K562 (cell line): ENCODE measurements around the gene GHDC. TPM values are rescaled to one million over a fixed set of nuclear protein-coding genes. Genes with fewer than 3 reads are reported as not detected.
A peak's percentile ranks its signal among the peaks of the same experiment; 100 is the strongest.

Source experiments
- CCAR2 ChIP-seq: fragments of 200-400 bp; formaldehyde crosslinking; IDR thresholded peaks from 2 replicates; pipeline ENCODE4 v1.6.1; 2017; ENCODE audit warnings: mild to moderate bottlenecking, low read depth, low read length
- DNMT1 ChIP-seq: fragments of 450-650 bp; IDR thresholded peaks from 2 replicates; pipeline ENCODE4 v1.6.1; 2016; ENCODE audit warnings: antibody characterized with exemption, mild to moderate bottlenecking
- ETS2 ChIP-seq: IDR thresholded peaks from 2 replicates; pipeline ENCODE4 v1.6.1; 2016; ENCODE audit warnings: borderline replicate concordance, missing genetic modification characterization, mild to moderate bottlenecking, moderate library complexity, missing compliant biosample characterization; ENCODE audit not compliant: poor library complexity, severe bottlenecking
- HDAC2 ChIP-seq: fragments of 450-650 bp; IDR thresholded peaks from 2 replicates; pipeline ENCODE4 v1.6.1; 2016; ENCODE audit warnings: mild to moderate bottlenecking
- HIVEP1 ChIP-seq: fragments of 250-450 bp; sonication (Bioruptor Pico); IDR thresholded peaks from 2 replicates; pipeline ENCODE4 v1.4.0; 2020; ENCODE audit warnings: mild to moderate bottlenecking
- KDM4B ChIP-seq, 2 experiments: fragments of 450-650 bp in 1 of 2; sonication (generic) in 1 of 2; IDR thresholded peaks; 2 replicates each; pipeline ENCODE4 v1.6.1; 2016 to 2017; ENCODE audit warnings: borderline replicate concordance in 2 of 2, antibody characterized with exemption in 1 of 2, low read depth in 1 of 2, mild to moderate bottlenecking in 1 of 2
- MAFF ChIP-seq: IDR thresholded peaks from 2 replicates; pipeline ENCODE4 v1.6.1; 2012; ENCODE audit warnings: low read length, improper control_type of control experiment
- MCM5 ChIP-seq: fragments of 450-650 bp; IDR thresholded peaks from 2 replicates; pipeline ENCODE4 v1.6.1; 2016; ENCODE audit warnings: low read depth
- NFE2 ChIP-seq: IDR thresholded peaks from 2 replicates; pipeline ENCODE4 v1.6.1; 2014; ENCODE audit warnings: antibody characterized with exemption, low read depth
- NFXL1 ChIP-seq: fragments of 450-650 bp; formaldehyde crosslinking; IDR thresholded peaks from 2 replicates; pipeline ENCODE4 v1.4.0; 2021; ENCODE audit warnings: mild to moderate bottlenecking
- PHB2 ChIP-seq: fragments of 450-650 bp; IDR thresholded peaks from 2 replicates; pipeline ENCODE4 v1.6.1; 2017; ENCODE audit warnings: low read depth
- POU5F1 ChIP-seq: fragments of 150-350 bp; IDR thresholded peaks from 2 replicates; pipeline ENCODE4 v1.6.1; 2014; ENCODE audit warnings: borderline replicate concordance, low read length, low read depth, mild to moderate bottlenecking; ENCODE audit not compliant: partially characterized antibody
- SAP30 ChIP-seq: fragments of 200-600 bp; sonication (generic); IDR thresholded peaks from 2 replicates; pipeline ENCODE4 v1.6.1; 2012; ENCODE audit warnings: borderline replicate concordance, low read depth, mild to moderate bottlenecking, moderate library complexity, low read length, control low read depth, inconsistent platforms; ENCODE audit not compliant: insufficient read depth, poor library complexity, severe bottlenecking
- SRSF3 ChIP-seq: fragments of 200-400 bp; formaldehyde crosslinking; IDR thresholded peaks from 2 replicates; pipeline ENCODE4 v1.6.1; 2016; ENCODE audit warnings: mild to moderate bottlenecking, low read length, moderate library complexity; ENCODE audit not compliant: insufficient read depth
- ZKSCAN1 ChIP-seq: fragments of 150-350 bp; IDR thresholded peaks from 2 replicates; pipeline ENCODE4 v1.6.1; 2016; ENCODE audit warnings: low read depth, low read length
- ZNF121 ChIP-seq: sonication (generic); formaldehyde crosslinking; conservative IDR thresholded peaks from 2 replicates; pipeline ENCODE4 v1.8.0; 2022; ENCODE audit warnings: missing genetic modification reagents
- polyA plus RNA-seq, 8 experiments: library from polyadenylated mRNA; depleted of rRNA in 4 of 8; stranded (reverse) in 5 of 8; unstranded in 3 of 8; fragments of >200 nt; fragmentation: Nextera tagmentation in 2 of 8; fragmentation: Illumina TruSeq in 1 of 8; extraction: Ambion mirVana in 2 of 8; extraction: Trizol in 1 of 8; gene quantifications; 2 replicates each; pipeline versions ENCODE4 v1.2.1 to v1.2.3, GENCODE V29; 2011 to 2014; ENCODE audit warnings: inconsistent platforms in 1 of 8, missing spikeins in 1 of 8
- total RNA-seq, 7 experiments: library from RNA; depleted of rRNA in 6 of 7; stranded (reverse); fragments of >200 nt in 6 of 7; fragmentation: Illumina TruSeq in 2 of 7; extraction: Trizol in 2 of 7; gene quantifications; 2 replicates each; pipeline versions ENCODE4 v1.2.1 to v1.2.3, GENCODE V29; 2011 to 2021; ENCODE audit warnings: low replicate concordance in 1 of 7
- TF ChIP-seq, protein P1 (sequence below): fragments of 250-450 bp; sonication (Bioruptor Pico); IDR thresholded peaks from 2 replicates; pipeline ENCODE4 v1.8.0; 2021; ENCODE audit warnings: moderate library complexity, mild to moderate bottlenecking, inconsistent platforms
- TF ChIP-seq, protein P2 (sequence below): sonication (generic); formaldehyde crosslinking; IDR thresholded peaks from 2 replicates; pipeline ENCODE4 v1.8.0; 2023; ENCODE audit warnings: mild to moderate bottlenecking, missing genetic modification reagents
- TF ChIP-seq, protein P3 (sequence below): fragments of 450-650 bp; formaldehyde crosslinking; IDR thresholded peaks from 2 replicates; pipeline ENCODE4 v1.4.0; 2020; ENCODE audit warnings: mild to moderate bottlenecking
- TF ChIP-seq, protein P4 (sequence below): fragments of 450-650 bp; IDR thresholded peaks from 2 replicates; pipeline ENCODE4 v1.7.1; 2018; ENCODE audit warnings: mild to moderate bottlenecking, low read depth; ENCODE audit not compliant: partially characterized antibody
- TF ChIP-seq, protein P5 (sequence below): IDR thresholded peaks from 3 replicates; pipeline ENCODE4 v1.6.1; 2011; ENCODE audit warnings: borderline replicate concordance, mild to moderate bottlenecking; ENCODE audit not compliant: insufficient read length, insufficient read depth
- TF ChIP-seq, protein P6 (sequence below): sonication (generic); formaldehyde crosslinking; IDR thresholded peaks from 2 replicates; pipeline ENCODE4 v1.8.0; 2022; ENCODE audit warnings: missing genetic modification reagents, mild to moderate bottlenecking, moderate library complexity, borderline replicate concordance

Gene GHDC
- total and polyA plus RNA-seq, 9 of the 15 experiments (the other 6 are each of a cell fraction or from before 2014, with no cell fraction given), result 0.65 to 23.2 (median 11.2) TPM

DNA sequence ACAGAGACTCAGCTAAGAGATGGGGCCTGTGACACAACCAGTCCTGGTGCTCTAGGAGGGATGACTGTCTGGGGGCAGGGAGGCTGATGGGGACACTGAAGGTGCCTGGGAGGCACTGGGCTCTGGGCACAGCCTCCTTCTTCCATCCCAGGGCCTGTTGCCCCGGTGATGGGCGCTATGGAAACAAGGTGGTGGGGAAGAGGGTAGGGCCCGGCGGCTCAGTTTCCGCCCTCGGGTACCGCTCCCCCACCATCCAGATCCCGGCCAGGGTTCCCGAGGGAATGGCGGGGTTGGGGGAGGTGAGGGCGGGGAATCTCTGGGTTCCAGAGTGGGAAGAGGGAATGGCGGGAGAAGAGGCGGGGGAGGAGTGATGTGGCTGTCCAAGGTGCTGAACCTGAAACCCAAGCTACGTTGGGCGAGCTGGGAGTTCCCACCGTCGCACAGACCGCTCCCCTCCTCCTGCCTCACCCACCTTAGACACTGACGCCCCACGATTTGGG, 14.3 kb downstream of the GHDC start (continued):
- no peak for TF ChIP-seq ETS2 (tag)
- TF ChIP-seq MAFF, result no peak
- TF ChIP-seq NFXL1 (CRISPR knock-in tag), result no peak
- TF ChIP-seq HDAC2, result peak; percentile 82
- TF ChIP-seq NFE2, result no peak
- TF ChIP-seq ZKSCAN1, result no peak
- TF ChIP-seq, protein P1, sequence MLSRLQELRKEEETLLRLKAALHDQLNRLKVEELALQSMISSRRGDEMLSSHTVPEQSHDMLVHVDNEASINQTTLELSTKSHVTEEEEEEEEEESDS (CRISPR knock-in tag), result no peak
- TF ChIP-seq POU5F1, result no peak
- no peak for TF ChIP-seq DNMT1
- TF ChIP-seq, protein P2, sequence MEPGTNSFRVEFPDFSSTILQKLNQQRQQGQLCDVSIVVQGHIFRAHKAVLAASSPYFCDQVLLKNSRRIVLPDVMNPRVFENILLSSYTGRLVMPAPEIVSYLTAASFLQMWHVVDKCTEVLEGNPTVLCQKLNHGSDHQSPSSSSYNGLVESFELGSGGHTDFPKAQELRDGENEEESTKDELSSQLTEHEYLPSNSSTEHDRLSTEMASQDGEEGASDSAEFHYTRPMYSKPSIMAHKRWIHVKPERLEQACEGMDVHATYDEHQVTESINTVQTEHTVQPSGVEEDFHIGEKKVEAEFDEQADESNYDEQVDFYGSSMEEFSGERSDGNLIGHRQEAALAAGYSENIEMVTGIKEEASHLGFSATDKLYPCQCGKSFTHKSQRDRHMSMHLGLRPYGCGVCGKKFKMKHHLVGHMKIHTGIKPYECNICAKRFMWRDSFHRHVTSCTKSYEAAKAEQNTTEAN, result no peak
- TF ChIP-seq CCAR2, result no peak
- TF ChIP-seq, protein P3, sequence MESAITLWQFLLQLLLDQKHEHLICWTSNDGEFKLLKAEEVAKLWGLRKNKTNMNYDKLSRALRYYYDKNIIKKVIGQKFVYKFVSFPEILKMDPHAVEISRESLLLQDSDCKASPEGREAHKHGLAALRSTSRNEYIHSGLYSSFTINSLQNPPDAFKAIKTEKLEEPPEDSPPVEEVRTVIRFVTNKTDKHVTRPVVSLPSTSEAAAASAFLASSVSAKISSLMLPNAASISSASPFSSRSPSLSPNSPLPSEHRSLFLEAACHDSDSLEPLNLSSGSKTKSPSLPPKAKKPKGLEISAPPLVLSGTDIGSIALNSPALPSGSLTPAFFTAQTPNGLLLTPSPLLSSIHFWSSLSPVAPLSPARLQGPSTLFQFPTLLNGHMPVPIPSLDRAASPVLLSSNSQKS, result no peak
- TF ChIP-seq SAP30, result no peak
- no peak for TF ChIP-seq MCM5
- TF ChIP-seq PHB2, result no peak
- TF ChIP-seq, protein P4, sequence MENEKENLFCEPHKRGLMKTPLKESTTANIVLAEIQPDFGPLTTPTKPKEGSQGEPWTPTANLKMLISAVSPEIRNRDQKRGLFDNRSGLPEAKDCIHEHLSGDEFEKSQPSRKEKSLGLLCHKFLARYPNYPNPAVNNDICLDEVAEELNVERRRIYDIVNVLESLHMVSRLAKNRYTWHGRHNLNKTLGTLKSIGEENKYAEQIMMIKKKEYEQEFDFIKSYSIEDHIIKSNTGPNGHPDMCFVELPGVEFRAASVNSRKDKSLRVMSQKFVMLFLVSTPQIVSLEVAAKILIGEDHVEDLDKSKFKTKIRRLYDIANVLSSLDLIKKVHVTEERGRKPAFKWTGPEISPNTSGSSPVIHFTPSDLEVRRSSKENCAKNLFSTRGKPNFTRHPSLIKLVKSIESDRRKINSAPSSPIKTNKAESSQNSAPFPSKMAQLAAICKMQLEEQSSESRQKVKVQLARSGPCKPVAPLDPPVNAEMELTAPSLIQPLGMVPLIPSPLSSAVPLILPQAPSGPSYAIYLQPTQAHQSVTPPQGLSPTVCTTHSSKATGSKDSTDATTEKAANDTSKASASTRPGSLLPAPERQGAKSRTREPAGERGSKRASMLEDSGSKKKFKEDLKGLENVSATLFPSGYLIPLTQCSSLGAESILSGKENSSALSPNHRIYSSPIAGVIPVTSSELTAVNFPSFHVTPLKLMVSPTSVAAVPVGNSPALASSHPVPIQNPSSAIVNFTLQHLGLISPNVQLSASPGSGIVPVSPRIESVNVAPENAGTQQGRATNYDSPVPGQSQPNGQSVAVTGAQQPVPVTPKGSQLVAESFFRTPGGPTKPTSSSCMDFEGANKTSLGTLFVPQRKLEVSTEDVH, result peak; percentile 86
- TF ChIP-seq HIVEP1 (CRISPR knock-in tag), result no peak
- TF ChIP-seq, protein P5, sequence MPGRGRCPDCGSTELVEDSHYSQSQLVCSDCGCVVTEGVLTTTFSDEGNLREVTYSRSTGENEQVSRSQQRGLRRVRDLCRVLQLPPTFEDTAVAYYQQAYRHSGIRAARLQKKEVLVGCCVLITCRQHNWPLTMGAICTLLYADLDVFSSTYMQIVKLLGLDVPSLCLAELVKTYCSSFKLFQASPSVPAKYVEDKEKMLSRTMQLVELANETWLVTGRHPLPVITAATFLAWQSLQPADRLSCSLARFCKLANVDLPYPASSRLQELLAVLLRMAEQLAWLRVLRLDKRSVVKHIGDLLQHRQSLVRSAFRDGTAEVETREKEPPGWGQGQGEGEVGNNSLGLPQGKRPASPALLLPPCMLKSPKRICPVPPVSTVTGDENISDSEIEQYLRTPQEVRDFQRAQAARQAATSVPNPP, result no peak
- TF ChIP-seq, protein P6, sequence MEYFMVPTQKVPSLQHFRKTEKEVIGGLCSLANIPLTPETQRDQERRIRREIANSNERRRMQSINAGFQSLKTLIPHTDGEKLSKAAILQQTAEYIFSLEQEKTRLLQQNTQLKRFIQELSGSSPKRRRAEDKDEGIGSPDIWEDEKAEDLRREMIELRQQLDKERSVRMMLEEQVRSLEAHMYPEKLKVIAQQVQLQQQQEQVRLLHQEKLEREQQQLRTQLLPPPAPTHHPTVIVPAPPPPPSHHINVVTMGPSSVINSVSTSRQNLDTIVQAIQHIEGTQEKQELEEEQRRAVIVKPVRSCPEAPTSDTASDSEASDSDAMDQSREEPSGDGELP (CRISPR knock-in tag), result no peak; the same call in 1 of the 2 replicates
- no peak for TF ChIP-seq KDM4B (IDR thresholded peaks at IDR 0.05; ENCODE audit: borderline replicate concordance in 2 of 2, low read depth in 1 of 2)
- no peak for TF ChIP-seq ZNF121 (CRISPR knock-in tag)
- no peak for TF ChIP-seq SRSF3
